Measurements from ENCODE around the gene TSPAN9.

The TSPAN9 gene

GRCh38 chr12:3091382-3092241 is 14.4 kb downstream of the TSPAN9 start:
- TF ChIP-seq FOXP2 (optimal IDR thresholded peaks at IDR 0.05; ENCODE audit: borderline replicate concordance, extremely low read depth, extremely low read length, insufficient read depth): no peak
- TF ChIP-seq TAF1 (IDR thresholded peaks at IDR 0.05; ENCODE audit: borderline replicate concordance, insufficient read depth, low read length): no peak
- no peak for TF ChIP-seq SIN3A (IDR thresholded peaks at IDR 0.05; ENCODE audit: borderline replicate concordance, insufficient read depth, low read length)
- no peak for TF ChIP-seq REST (IDR thresholded peaks at IDR 0.05; ENCODE audit: insufficient read depth in 1 of 2, low read depth in 2 of 2, low read length in 2 of 2)
- no peak for TF ChIP-seq POLR2AphosphoS5 (IDR thresholded peaks at IDR 0.05; ENCODE audit: low read depth, low read length)

- no peak for TF ChIP-seq TAF1 (IDR thresholded peaks at IDR 0.05; ENCODE audit: borderline replicate concordance, insufficient read depth, low read length)
Measured at GRCh38 chr12:3092764-3093163, 15.6 kb downstream of the TSPAN9 start.

GRCh38 chr12:3097186-3097804 is 20.1 kb downstream of the TSPAN9 start:
- TF ChIP-seq TAF1 (IDR thresholded peaks at IDR 0.05; ENCODE audit: borderline replicate concordance, insufficient read depth, low read length) (no peak), SIN3A (IDR thresholded peaks at IDR 0.05; ENCODE audit: borderline replicate concordance, insufficient read depth, low read length) (no peak), POLR2AphosphoS5 (IDR thresholded peaks at IDR 0.05; ENCODE audit: low read depth, low read length) (no peak), REST (IDR thresholded peaks at IDR 0.05; ENCODE audit: insufficient read depth in 1 of 2, low read depth in 2 of 2, low read length in 2 of 2) (no peak), FOXP2 (optimal IDR thresholded peaks at IDR 0.05; ENCODE audit: borderline replicate concordance, extremely low read depth, extremely low read length, insufficient read depth) (no peak)

DNA sequence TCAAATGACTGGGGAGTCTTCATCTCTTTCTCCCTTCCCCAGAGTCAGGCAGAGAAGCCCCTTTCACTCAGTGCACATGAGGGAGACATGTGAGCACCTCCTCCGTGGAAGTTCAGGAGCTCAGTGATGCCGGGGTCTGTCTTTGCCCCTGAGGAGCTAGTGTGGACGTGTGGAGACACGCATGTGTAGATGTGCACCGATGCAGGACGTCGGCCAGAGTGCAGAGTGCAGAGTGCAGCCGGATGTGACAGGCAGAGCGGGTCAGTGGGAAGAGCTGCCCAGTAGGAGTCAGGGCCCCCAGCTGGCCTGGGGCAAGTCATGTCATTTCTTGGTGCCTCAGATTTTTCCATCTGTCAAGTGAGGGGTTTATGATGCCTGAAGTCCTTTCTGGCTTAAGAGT is 20.7 kb downstream of the TSPAN9 start:
- TF ChIP-seq FOXP2 (optimal IDR thresholded peaks at IDR 0.05; ENCODE audit: borderline replicate concordance, extremely low read depth, extremely low read length, insufficient read depth) (peak; percentile 20), SIN3A (IDR thresholded peaks at IDR 0.05; ENCODE audit: borderline replicate concordance, insufficient read depth, low read length) (no peak), TAF1 (IDR thresholded peaks at IDR 0.05; ENCODE audit: borderline replicate concordance, insufficient read depth, low read length) (no peak)

DNA sequence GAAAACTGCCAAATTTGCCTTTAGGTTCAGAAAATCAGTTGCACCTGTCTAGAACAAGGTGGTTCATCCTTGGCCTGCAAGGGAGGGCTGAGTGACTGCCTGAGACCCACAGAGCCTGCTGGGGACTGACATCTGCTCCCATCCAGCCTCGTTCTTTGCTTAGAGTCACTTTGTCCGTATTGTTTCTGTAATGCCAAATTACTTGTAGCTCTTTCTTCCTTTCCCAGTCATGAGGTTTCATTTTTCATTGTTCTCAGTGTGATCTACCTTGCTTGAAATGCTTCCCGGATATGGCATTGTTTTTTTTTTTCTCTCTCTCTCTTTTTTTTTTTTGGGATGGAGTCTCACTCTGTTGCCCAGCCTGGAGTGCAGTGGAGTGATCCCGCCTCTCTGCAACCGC is 21.3 kb downstream of the TSPAN9 start:
- TF ChIP-seq REST (IDR thresholded peaks at IDR 0.05; ENCODE audit: insufficient read depth in 1 of 2, low read depth in 2 of 2, low read length in 2 of 2): no peak
- TF ChIP-seq POLR2AphosphoS5 (IDR thresholded peaks at IDR 0.05; ENCODE audit: low read depth, low read length): no peak
- no peak for TF ChIP-seq FOXP2 (optimal IDR thresholded peaks at IDR 0.05; ENCODE audit: borderline replicate concordance, extremely low read depth, extremely low read length, insufficient read depth)
- no peak for TF ChIP-seq TAF1 (IDR thresholded peaks at IDR 0.05; ENCODE audit: borderline replicate concordance, insufficient read depth, low read length)
- no peak for TF ChIP-seq SIN3A (IDR thresholded peaks at IDR 0.05; ENCODE audit: borderline replicate concordance, insufficient read depth, low read length)

GRCh38 chr12:3099146-3099545 is 22.0 kb downstream of the TSPAN9 start:
- TF ChIP-seq FOXP2 (optimal IDR thresholded peaks at IDR 0.05; ENCODE audit: borderline replicate concordance, extremely low read depth, extremely low read length, insufficient read depth) (no peak), SIN3A (IDR thresholded peaks at IDR 0.05; ENCODE audit: borderline replicate concordance, insufficient read depth, low read length) (no peak), TAF1 (IDR thresholded peaks at IDR 0.05; ENCODE audit: borderline replicate concordance, insufficient read depth, low read length) (no peak), REST (IDR thresholded peaks at IDR 0.05; ENCODE audit: insufficient read depth in 1 of 2, low read depth in 2 of 2, low read length in 2 of 2) (no peak), POLR2AphosphoS5 (IDR thresholded peaks at IDR 0.05; ENCODE audit: low read depth, low read length) (no peak)
